ENCODE measurements around the gene SF3A2. TPM values are rescaled to one million over a fixed set of nuclear protein-coding genes. Genes with fewer than 3 reads are reported as not detected.

SF3A2 gene
- total and polyA plus RNA-seq, 8 donors: 25.0 to 64.0 (median 31.6) TPM

GRCh38 chr19:2274931-2275535 lies 38.4 kb downstream of the SF3A2 start:
- peak in 3 of 4 donors; percentile 24 to 53 (median 29) for ATAC-seq
- Histone ChIP-seq H3K27me3 (no peaks in the 10 kb centered on the region), H3K27ac (no peak overlapping the region), H3K9me3 (no peaks in the 10 kb centered on the region), H3K4me1 (peaks cover 8 to 18% (median 12%) of the 10 kb centered on the region in 3 donors), H3K36me3 (peaks cover 0 to 13% (median 5%) of the 10 kb centered on the region in 3 donors), H3K4me3 (no peak overlapping the region)
- no peak for FAIRE-seq
- peak in 2 of 4 donors; percentile 16 to 28 for TF ChIP-seq CTCF (IDR thresholded peaks at IDR 0.05)
- WGBS, 2 donors: 56 to 59% methylated on average over 16 of the region's 16 CpGs
- intact Hi-C loops (cut with DNase I): loop anchor here in 2 of 3 donors (5.0 kb wide), 3 partner anchors 38 to 117 kb away; partner anchors contain the start of genes PLEKHJ1 (in 1 of the 2) and SF3A2 (in 1 of the 2)
- DNase-seq: peak in 4 of 6 donors; percentile 50 to 67 (median 62)

- ATAC-seq (no peak), DNase-seq (no peak), FAIRE-seq (no peak)
- Histone ChIP-seq H3K9me3 (no peaks in the 10 kb centered on the region), H3K27ac (no peak overlapping the region), H3K36me3 (peaks cover 0 to 13% (median 5%) of the 10 kb centered on the region in 3 donors), H3K27me3 (no peaks in the 10 kb centered on the region), H3K4me1 (peaks cover 8 to 22% (median 12%) of the 10 kb centered on the region in 3 donors), H3K4me3 (no peak overlapping the region)
- 83 to 85% methylated on average over 73 to 74 of the region's 74 CpGs for WGBS, 2 donors
- intact Hi-C loops (cut with DNase I): loop anchor here in 2 of 3 donors (5.0 kb wide), 2 partner anchors 111 to 116 kb away; no protein-coding TSS in a partner anchor
- no peak for TF ChIP-seq CTCF (IDR thresholded peaks at IDR 0.05)
Observed at GRCh38 chr19:2275588-2276428, 39.2 kb downstream of the SF3A2 start.

GRCh38 chr19:2276429-2276986 lies 39.9 kb downstream of the SF3A2 start:
- Histone ChIP-seq H3K9me3 (no peaks in the 10 kb centered on the region), H3K36me3 (peaks cover 0 to 13% (median 5%) of the 10 kb centered on the region in 3 donors), H3K27ac (no peak overlapping the region), H3K27me3 (no peaks in the 10 kb centered on the region), H3K4me3 (no peak overlapping the region), H3K4me1 (peaks cover 8 to 22% (median 12%) of the 10 kb centered on the region in 3 donors)
- intact Hi-C loops (cut with DNase I): loop anchor here in 2 of 3 donors (5.0 kb wide), 2 partner anchors 111 to 116 kb away; no protein-coding TSS in a partner anchor
- no peak for ATAC-seq
- FAIRE-seq: no peak
- 93% methylated on average over 28 of the region's 28 CpGs for WGBS, 2 donors
- no peak for DNase-seq
- TF ChIP-seq CTCF (IDR thresholded peaks at IDR 0.05): no peak

GRCh38 chr19:2277138-2277537 lies 40.5 kb downstream of the SF3A2 start:
- H3K27me3 ChIP-seq: no peaks in the 10 kb centered on the region
- H3K4me3 ChIP-seq: no peak overlapping the region
- intact Hi-C loops (cut with DNase I): loop anchor here in 2 of 3 donors (5.0 kb wide), 2 partner anchors 110 to 115 kb away; no protein-coding TSS in a partner anchor
- peaks cover 0 to 12% (median 0%) of the 10 kb centered on the region in 3 donors for H3K36me3 ChIP-seq
- H3K9me3 ChIP-seq: no peaks in the 10 kb centered on the region
- FAIRE-seq (no peak), ATAC-seq (no peak), DNase-seq (no peak)
- H3K4me1 ChIP-seq: peaks cover 8 to 17% (median 12%) of the 10 kb centered on the region in 3 donors
- no peak overlapping the region for H3K27ac ChIP-seq
- 75 to 78% methylated on average over 8 to 9 of the region's 9 CpGs for WGBS, 2 donors
- TF ChIP-seq CTCF (IDR thresholded peaks at IDR 0.05): no peak

All from pancreas (tissue), 10 donors.